Measurements from ENCODE around the gene PCDHA11.
"Not testable (repeated sequence)": the region's sequence is repeated elsewhere in the genome, so short reads cannot be mapped to it uniquely, and the experiment has no call there.

The PCDHA11 gene

GRCh38 chr5:140857177-140857986, 11.4 kb upstream of the PCDHA11 start:
- H3K9me3 ChIP-seq (ENCODE audit: control insufficient read depth in 2 of 2, low read length in 2 of 2): peaks cover 0 to 10% of the 10 kb centered on the region in 2 donors
- H3K9ac ChIP-seq (ENCODE audit: low read depth in 1 of 2, low read length in 2 of 2): no peak overlapping the region
- H3K4me3 ChIP-seq (ENCODE audit: low read length in 2 of 2): no peak overlapping the region
- no peaks in the 10 kb centered on the region for H3K4me1 ChIP-seq (ENCODE audit: control insufficient read depth in 2 of 2, insufficient read depth in 2 of 2, low read length in 2 of 2)
- no peak overlapping the region for H3K27ac ChIP-seq (ENCODE audit: low read depth in 2 of 2, low read length in 2 of 2)
- no peaks in the 10 kb centered on the region for H3K27me3 ChIP-seq (ENCODE audit: control insufficient read depth in 2 of 2, insufficient read depth in 2 of 2, low read length in 2 of 2)
- H3K36me3 ChIP-seq (ENCODE audit: control insufficient read depth in 2 of 2, insufficient read depth in 2 of 2, low read length in 2 of 2): no peaks in the 10 kb centered on the region

GRCh38 chr5:140857987-140858240, 10.8 kb upstream of the PCDHA11 start:
- peaks cover 0 to 13% of the 10 kb centered on the region in 2 donors for H3K9me3 ChIP-seq (ENCODE audit: control insufficient read depth in 2 of 2, low read length in 2 of 2)
- no peaks in the 10 kb centered on the region for H3K36me3 ChIP-seq (ENCODE audit: control insufficient read depth in 2 of 2, insufficient read depth in 2 of 2, low read length in 2 of 2)
- H3K27me3 ChIP-seq (ENCODE audit: control insufficient read depth in 2 of 2, insufficient read depth in 2 of 2, low read length in 2 of 2): no peaks in the 10 kb centered on the region
- no peak overlapping the region for H3K4me3 ChIP-seq (ENCODE audit: low read length in 2 of 2)
- H3K27ac ChIP-seq (ENCODE audit: low read depth in 2 of 2, low read length in 2 of 2): no peak overlapping the region
- no peak overlapping the region for H3K9ac ChIP-seq (ENCODE audit: low read depth in 1 of 2, low read length in 2 of 2)
- H3K4me1 ChIP-seq (ENCODE audit: control insufficient read depth in 2 of 2, insufficient read depth in 2 of 2, low read length in 2 of 2): no peaks in the 10 kb centered on the region

- Histone ChIP-seq H3K4me1 (ENCODE audit: control insufficient read depth in 2 of 2, insufficient read depth in 2 of 2, low read length in 2 of 2) (no peaks in the 10 kb centered on the region), H3K4me3 (ENCODE audit: low read length in 2 of 2) (no peak overlapping the region), H3K27me3 (ENCODE audit: control insufficient read depth in 2 of 2, insufficient read depth in 2 of 2, low read length in 2 of 2) (no peaks in the 10 kb centered on the region), H3K36me3 (ENCODE audit: control insufficient read depth in 2 of 2, insufficient read depth in 2 of 2, low read length in 2 of 2) (no peaks in the 10 kb centered on the region), H3K9ac (ENCODE audit: low read depth in 1 of 2, low read length in 2 of 2) (no peak overlapping the region), H3K27ac (ENCODE audit: low read depth in 2 of 2, low read length in 2 of 2) (no peak overlapping the region), H3K9me3 (ENCODE audit: control insufficient read depth in 2 of 2, low read length in 2 of 2) (peaks cover 0 to 16% of the 10 kb centered on the region in 2 donors)
These were observed 6.1 kb upstream of the PCDHA11 start for GRCh38 chr5:140862441-140863295.

DNA sequence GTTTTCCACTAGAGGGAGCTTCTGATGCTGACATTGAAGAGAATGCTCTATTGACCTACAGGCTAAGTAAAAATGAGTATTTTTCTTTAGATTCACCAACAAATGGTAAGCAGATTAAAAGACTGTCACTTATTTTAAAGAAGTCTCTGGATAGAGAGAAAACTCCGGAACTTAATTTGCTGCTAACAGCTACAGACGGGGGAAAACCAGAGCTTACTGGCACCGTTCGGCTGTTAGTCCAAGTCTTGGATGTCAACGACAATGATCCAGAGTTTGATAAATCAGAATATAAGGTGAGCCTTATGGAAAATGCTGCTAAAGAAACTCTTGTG, 764 bp downstream of the PCDHA11 start:
- no peak overlapping the region for H3K9ac ChIP-seq (ENCODE audit: low read depth in 1 of 2, low read length in 2 of 2)
- no peaks in the 10 kb centered on the region for H3K4me1 ChIP-seq (ENCODE audit: control insufficient read depth in 2 of 2, insufficient read depth in 2 of 2, low read length in 2 of 2)
- H3K4me3 ChIP-seq (ENCODE audit: low read length in 2 of 2): no peak overlapping the region
- H3K9me3 ChIP-seq (ENCODE audit: control insufficient read depth in 2 of 2, low read length in 2 of 2): peaks cover 6 to 8% of the 10 kb centered on the region in 2 donors
- no peak overlapping the region for H3K27ac ChIP-seq (ENCODE audit: low read depth in 2 of 2, low read length in 2 of 2)
- no peaks in the 10 kb centered on the region for H3K27me3 ChIP-seq (ENCODE audit: control insufficient read depth in 2 of 2, insufficient read depth in 2 of 2, low read length in 2 of 2)
- H3K36me3 ChIP-seq (ENCODE audit: control insufficient read depth in 2 of 2, insufficient read depth in 2 of 2, low read length in 2 of 2): no peaks in the 10 kb centered on the region

GRCh38 chr5:140870221-140871201, 1.8 kb downstream of the PCDHA11 start:
- H3K9ac ChIP-seq (ENCODE audit: low read depth in 1 of 2, low read length in 2 of 2): no peak overlapping the region
- H3K4me1 ChIP-seq (ENCODE audit: control insufficient read depth in 2 of 2, insufficient read depth in 2 of 2, low read length in 2 of 2): no peaks in the 10 kb centered on the region
- no peaks in the 10 kb centered on the region for H3K36me3 ChIP-seq (ENCODE audit: control insufficient read depth in 2 of 2, insufficient read depth in 2 of 2, low read length in 2 of 2)
- no peak overlapping the region for H3K4me3 ChIP-seq (ENCODE audit: low read length in 2 of 2)
- peaks cover 9 to 11% of the 10 kb centered on the region in 2 donors for H3K9me3 ChIP-seq (ENCODE audit: control insufficient read depth in 2 of 2, low read length in 2 of 2)
- no peaks in the 10 kb centered on the region for H3K27me3 ChIP-seq (ENCODE audit: control insufficient read depth in 2 of 2, insufficient read depth in 2 of 2, low read length in 2 of 2)
- H3K27ac ChIP-seq (ENCODE audit: low read depth in 2 of 2, low read length in 2 of 2): no peak overlapping the region

- H3K9me3 ChIP-seq (ENCODE audit: control insufficient read depth in 2 of 2, low read length in 2 of 2): peaks cover 11 to 12% of the 10 kb centered on the region in 2 donors
These were observed 6.6 kb downstream of the PCDHA11 start, which contains the start of gene PCDHA12 for GRCh38 chr5:140875085-140876065. Gene PCDHA12 (plus strand): TSS chr5:140875308. CDS start chr5:140875473, 165 bp downstream.

DNA sequence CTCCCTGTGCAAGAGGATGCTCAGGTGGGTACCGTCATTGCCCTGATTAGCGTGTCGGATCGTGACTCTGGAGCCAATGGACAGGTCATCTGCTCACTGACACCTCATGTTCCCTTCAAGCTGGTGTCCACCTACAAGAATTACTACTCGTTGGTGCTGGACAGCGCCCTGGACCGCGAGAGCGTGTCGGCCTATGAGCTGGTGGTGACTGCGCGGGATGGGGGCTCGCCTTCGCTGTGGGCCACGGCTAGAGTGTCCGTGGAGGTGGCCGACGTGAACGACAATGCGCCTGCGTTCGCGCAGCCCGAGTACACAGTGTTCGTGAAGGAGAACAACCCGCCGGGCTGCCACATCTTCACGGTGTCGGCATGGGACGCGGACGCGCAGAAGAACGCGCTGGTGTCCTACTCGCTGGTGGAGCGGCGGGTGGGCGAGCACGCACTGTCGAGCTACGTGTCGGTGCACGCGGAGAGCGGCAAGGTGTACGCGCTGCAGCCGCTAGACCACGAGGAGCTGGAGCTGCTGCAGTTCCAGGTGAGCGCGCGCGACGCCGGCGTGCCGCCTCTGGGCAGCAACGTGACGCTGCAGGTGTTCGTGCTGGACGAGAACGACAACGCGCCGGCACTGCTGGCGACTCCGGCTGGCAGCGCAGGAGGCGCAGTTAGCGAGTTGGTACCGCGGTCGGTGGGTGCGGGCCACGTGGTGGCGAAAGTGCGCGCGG, 7.9 kb downstream of the PCDHA11 start:
- not testable (repeated sequence) for H3K4me1 ChIP-seq (ENCODE audit: control insufficient read depth in 2 of 2, insufficient read depth in 2 of 2, low read length in 2 of 2); H3K27me3 ChIP-seq (ENCODE audit: control insufficient read depth in 2 of 2, insufficient read depth in 2 of 2, low read length in 2 of 2); H3K9ac ChIP-seq (ENCODE audit: low read depth in 1 of 2, low read length in 2 of 2); H3K27ac ChIP-seq (ENCODE audit: low read depth in 2 of 2, low read length in 2 of 2); H3K36me3 ChIP-seq (ENCODE audit: control insufficient read depth in 2 of 2, insufficient read depth in 2 of 2, low read length in 2 of 2); H3K4me3 ChIP-seq (ENCODE audit: low read length in 2 of 2)
- H3K9me3 ChIP-seq (ENCODE audit: control insufficient read depth in 2 of 2, low read length in 2 of 2): peaks cover 11 to 12% of the 10 kb centered on the region in 2 donors

More at GRCh38 chr5:140875085-140876065, 6.6 kb downstream of the PCDHA11 start, which contains the start of gene PCDHA12:
- Histone ChIP-seq H3K4me1 (ENCODE audit: control insufficient read depth in 2 of 2, insufficient read depth in 2 of 2, low read length in 2 of 2) (no peaks in the 10 kb centered on the region), H3K4me3 (ENCODE audit: low read length in 2 of 2) (no peak within 1 kb of the TSS), H3K36me3 (ENCODE audit: control insufficient read depth in 2 of 2, insufficient read depth in 2 of 2, low read length in 2 of 2) (no peaks in the 10 kb centered on the region), H3K9ac (ENCODE audit: low read depth in 1 of 2, low read length in 2 of 2) (no peak within 1 kb of the TSS), H3K27me3 (ENCODE audit: control insufficient read depth in 2 of 2, insufficient read depth in 2 of 2, low read length in 2 of 2) (no peaks in the 10 kb centered on the region), H3K27ac (ENCODE audit: low read depth in 2 of 2, low read length in 2 of 2) (no peak within 1 kb of the TSS)

DNA sequence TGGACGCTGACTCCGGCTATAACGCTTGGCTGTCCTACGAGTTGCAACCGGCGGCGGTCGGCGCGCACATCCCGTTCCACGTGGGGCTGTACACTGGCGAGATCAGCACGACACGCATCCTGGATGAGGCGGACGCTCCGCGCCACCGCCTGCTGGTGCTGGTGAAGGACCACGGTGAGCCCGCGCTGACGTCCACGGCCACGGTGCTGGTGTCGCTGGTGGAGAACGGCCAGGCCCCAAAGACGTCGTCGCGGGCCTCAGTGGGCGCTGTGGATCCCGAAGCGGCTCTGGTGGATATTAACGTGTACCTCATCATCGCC, 8.5 kb downstream of the PCDHA11 start:
- Histone ChIP-seq H3K36me3 (ENCODE audit: control insufficient read depth in 2 of 2, insufficient read depth in 2 of 2, low read length in 2 of 2) (no peaks in the 10 kb centered on the region), H3K27me3 (ENCODE audit: control insufficient read depth in 2 of 2, insufficient read depth in 2 of 2, low read length in 2 of 2) (no peaks in the 10 kb centered on the region), H3K4me3 (ENCODE audit: low read length in 2 of 2) (no peak overlapping the region), H3K9me3 (ENCODE audit: control insufficient read depth in 2 of 2, low read length in 2 of 2) (peaks cover 11 to 12% of the 10 kb centered on the region in 2 donors), H3K27ac (ENCODE audit: low read depth in 2 of 2, low read length in 2 of 2) (no peak overlapping the region), H3K4me1 (ENCODE audit: control insufficient read depth in 2 of 2, insufficient read depth in 2 of 2, low read length in 2 of 2) (no peaks in the 10 kb centered on the region), H3K9ac (ENCODE audit: low read depth in 1 of 2, low read length in 2 of 2) (no peak overlapping the region)

Measured in mucosa of rectum (tissue), 2 donors.